ENCODE measurements around the gene ABLIM2.

The ABLIM2 gene

DNA sequence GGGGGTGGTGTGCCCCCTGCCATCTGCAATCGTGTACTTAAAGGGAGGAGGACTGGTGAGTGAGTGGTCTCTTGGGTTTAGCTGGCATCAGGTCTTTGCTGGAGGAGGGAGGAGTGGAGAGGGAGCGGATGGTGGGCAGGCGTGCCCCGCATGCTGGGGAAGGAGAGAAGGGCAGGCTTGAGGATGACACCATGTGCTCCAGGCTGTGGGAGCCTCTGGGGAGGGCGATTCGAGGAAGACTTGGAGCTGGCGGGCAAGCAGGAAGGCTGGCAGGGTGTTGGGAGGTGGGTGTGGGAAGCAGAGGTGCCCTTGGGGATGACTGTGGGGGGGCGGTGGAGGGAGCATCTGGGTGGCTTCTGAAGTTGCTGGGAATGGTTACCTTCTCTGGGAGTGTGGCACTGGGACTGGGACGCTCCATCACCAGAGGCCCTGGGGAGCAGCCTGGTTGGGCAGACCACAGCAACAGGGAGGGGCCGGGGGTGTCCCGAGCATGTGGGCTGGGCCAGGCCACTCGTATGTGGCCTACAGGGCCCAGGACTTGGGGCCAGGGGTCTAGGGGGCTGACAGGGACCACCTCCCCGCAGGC is 188.2 kb downstream of the ABLIM2 start:
- peak; percentile 51 to 52 for DNase-seq

DNA sequence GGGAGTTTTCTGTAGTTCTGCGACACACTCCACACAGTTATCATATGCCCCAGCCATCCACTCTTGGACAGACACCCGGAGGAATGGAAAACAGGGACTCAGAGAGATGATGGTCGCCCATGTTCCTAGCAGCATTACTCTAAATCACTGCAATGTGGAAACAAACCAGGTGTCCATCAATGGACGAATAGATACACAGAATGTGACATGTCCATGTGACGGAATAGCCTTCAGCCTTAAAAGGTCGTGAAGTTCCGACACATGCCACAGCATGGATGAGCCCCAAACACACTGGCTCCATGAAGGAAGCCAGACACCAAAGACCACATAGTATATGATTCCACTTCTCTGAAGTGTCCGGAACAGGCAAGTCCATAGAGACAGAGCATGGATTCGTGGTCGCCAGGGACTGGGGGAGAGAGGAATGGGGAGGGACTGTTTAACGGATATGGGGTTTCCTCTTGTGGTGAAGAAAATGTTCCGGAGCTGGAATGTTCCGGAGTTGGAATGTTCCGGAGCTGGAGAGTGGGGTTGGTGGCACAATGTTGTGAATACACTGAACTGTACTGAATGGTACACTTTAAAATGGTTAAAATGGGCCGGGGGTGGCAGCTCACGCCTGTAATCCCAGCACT is 190.2 kb downstream of the ABLIM2 start:
- no peak for DNase-seq

DNA sequence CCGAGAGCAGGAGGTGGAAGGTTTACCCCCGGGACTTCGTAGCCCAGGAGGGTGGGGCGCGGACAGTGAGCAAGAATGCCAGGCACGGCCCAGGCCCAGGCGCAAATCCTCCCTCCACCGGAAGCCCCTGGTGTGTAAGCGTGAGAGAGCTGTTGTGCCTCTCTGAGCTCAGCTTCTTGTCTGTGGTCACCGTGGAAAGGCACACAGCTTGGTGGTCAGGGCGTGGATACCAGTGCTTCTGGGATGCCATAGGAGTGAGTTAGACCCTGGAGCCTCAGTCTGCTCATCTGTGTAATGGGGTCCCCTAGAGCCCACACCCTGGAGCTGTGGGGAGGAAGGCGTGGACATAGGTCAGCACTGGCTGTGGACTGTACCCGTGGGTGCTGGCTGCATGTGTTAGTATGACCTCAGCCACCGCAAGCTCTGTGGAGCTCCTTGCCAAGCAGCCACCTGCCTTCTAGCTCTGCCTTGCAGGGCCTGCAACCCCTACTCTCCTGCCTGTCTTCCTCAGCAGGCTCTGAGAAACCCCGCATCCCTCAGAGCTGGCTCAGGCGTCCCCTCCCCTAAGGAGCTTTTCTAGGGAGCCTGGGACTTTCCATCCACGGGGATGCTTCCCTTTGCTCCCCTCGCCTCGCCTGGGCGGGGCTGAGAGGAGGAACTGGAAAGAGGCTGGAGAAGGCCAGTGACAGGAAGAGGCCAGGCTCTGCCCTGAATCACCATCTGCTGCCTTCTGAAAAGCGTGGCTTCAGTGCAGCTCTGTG is 190.9 kb downstream of the ABLIM2 start:
- DNase-seq: peak in 1 of 2 experiments; percentile 43

DNA sequence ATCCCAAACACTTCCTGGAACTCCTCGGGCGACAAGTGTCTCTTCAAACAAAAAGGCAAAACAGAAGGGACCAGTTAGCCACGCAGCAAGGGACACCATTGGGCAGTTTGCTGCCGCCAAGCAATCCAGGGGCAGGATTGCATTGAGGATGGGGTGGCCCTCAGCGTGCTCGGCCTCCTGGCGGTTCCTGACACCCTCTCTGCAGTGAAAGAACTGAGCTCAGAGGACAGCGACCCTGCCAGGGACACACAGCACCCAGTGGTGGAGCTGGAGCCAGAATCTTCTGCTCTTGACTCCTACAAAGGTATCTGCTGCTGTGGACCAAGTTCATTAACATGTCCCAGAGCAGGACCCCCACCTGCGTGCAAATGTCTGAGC is 191.6 kb downstream of the ABLIM2 start:
- no peak for DNase-seq

DNA sequence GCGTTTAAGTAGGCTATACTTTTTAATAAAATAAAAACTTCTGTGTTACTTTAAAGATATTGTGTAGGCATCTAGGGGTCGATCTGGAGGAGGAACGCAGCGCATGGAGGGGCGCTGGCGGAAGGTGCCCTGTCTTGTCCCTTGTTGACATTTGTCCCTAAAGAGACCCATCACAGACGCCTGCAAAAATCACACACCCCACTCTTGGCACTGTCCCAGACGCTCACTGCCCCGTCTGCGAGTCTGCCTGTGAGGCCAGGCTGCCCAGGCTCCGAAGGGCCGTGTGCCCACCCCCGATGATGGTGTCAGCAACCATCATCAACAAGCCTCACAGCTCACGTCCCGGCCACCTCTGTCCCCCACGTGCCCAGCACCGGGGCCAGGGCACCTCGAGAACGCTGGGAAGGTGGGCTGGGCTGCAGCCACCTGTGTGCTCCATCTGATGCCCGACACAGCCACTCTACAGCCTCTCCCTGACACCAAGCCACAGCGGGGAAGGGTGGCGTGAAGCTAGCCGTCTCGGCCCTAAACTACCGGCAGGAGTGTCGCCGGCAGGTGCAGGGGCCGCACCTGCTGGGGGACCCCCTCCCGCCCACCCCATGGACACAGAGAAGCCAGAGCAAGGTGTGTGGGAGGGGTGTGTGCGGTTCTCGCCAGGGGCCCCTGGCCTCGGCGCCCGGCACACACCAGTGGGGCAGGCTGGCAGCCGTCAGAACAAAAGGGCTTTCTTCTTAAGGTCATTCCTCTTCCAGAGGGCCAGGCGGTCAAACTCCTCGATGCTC is 192.1 kb downstream of the ABLIM2 start:
- no peak for DNase-seq

DNA sequence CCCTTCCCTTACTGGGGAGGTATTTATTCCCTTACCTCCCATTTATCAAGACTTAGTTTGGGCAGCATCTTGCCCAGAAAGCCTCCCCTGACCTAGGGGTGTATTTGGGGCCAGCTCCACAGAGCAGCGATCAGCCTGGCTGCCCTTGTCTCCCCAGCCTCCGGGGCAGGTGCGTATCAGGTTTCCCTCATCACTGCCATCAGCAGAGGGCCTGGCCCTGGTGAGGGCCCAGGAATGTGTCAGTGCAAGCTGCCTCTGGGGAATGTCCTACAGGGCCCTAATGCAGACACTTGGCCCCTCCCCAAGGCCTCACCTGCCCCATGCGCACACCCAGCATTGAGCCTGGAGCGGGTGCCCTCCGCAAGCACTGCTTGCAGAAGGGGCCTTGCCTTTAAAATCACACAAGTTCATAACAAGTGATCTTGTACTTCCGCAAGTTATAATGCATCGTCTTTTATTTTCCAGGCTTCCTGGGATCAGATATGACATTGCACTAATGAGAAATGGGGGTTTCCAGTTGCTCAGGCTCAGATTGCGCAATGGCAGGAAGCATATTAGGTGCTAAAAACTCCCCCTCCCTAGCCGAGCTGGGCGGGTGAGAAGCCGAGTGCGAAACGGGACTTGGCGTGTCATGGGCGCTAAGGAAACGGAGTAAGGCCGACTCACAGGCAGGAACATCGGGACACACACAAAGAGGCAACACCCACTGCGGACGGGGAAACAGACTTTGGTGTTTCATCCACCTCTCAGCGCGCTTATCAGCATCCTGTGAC is 193.5 kb downstream of the ABLIM2 start:
- DNase-seq: peak; percentile 27 to 60

DNA sequence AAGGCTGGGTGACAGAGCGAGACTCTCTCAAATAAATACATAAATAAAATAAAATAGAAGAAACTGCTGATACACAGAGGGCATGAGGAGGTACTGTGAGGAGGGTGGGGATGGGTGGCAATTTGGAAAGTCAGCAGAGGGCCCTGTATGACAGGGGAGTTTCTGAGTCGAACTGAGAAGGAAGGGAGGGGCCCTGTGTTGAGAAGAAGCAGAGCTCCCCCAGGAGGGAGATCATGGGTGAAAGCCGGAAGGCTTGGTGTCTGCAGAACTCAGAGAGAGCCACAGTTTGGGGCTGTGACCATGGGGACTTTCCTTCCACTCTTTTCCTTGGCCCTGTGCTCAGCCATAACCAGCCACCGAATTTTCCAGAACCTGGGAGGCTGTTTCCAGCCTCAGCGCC is 194.2 kb downstream of the ABLIM2 start:
- peak; percentile 11 to 25 for DNase-seq

DNA sequence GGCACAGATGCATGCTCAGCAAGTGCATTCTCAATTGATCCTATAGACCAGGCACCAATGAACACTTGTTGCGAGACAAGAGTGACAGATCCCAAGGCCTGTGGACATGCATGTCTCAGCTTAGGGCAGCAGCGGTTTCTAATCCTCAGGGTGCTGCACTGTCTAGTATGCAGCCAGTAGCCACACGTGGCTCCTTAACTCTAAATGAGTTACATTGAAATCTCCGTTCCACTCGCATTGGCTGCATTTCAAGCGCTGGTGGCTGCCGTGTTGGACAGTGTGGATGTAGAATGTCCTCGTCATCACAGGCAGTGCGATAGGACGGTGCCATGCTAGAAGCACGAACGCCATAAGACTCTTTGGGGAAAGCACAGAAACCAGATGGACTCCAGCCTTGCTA is 194.9 kb downstream of the ABLIM2 start:
- DNase-seq: no peak

DNA sequence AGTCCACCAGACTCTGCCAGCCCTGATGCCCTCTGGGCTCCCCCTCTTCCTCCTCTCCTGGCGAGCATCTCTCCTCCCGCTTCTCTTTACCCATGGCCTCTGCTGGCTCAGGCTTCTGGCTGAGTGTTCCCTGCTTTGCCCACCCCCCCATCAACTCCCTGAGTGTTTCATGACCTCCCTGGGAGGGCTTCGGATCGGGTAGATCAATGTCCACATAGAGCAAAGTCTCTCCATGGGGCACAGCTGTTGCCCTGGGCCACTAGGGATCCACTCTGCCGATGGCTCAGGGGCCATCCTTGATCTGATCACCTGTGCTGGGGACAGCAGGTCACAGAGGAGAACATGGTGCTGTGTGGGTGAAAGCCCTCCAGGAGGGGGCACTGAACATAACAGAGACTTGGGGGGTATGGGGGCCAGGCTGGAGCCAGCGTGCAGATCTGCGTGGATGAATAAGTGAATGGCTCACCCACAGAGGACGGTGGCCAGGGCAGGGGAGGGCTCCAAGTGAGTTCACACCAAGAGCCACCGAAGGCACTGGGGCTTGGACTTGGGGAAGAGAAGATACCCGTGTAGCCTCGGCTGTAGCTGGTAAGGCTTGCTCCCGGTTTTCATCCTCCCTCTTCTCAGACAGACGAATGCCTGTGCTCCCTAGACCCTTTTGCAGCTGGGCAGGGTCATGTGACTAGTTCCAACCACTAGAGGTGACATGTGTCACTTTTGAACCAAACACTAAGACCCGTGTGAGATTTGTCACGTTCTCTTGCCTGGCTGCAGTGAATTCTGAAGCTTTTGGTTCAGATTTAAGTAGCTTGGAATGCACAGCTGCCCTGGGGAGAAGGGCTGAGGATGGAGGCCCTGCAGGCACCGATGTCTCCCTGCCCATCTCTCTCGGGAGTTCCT is 195.8 kb downstream of the ABLIM2 start:
- no peak for DNase-seq

DNA sequence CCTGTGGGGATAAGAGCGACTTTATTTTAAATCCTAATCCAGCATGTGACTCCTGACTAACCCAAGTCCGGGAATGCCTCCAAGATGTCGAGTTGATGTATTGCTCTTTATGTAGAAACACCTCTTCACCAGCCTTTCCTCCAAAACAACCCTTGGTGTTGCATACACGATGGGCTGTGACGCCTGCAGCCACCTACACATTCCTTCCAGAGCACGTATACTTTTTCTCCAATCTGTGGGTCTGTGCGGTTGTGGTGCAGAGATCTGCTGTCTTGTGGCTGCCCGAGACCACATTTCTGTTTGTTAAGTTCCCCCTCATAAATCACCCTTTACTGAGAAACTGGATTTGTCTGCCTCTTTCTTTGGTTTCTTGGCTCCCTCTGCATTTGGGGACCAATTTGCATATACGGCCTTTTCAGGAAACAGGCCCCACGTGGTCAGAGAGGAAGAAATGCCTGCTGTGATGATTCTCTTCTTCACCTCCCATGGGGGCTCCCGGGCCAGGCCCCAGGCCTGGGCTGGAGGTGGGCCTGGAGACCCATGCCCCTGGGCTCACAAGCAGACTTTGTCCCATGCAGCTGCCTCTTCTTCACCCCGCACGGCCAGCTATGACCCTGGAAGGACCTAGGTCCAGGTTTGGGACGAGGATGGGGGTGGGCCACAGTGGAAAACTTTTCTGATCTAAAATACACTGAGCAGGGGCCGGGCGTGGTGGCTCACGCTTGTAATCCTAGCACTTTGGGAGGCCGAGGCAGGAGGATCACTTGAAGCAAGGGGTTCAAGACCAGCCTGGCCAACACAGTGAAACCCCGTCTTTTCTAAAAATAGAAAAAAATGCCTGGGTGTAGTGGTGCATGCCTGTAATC is 197.6 kb downstream of the ABLIM2 start:
- DNase-seq: peak; percentile 19 to 30

DNA sequence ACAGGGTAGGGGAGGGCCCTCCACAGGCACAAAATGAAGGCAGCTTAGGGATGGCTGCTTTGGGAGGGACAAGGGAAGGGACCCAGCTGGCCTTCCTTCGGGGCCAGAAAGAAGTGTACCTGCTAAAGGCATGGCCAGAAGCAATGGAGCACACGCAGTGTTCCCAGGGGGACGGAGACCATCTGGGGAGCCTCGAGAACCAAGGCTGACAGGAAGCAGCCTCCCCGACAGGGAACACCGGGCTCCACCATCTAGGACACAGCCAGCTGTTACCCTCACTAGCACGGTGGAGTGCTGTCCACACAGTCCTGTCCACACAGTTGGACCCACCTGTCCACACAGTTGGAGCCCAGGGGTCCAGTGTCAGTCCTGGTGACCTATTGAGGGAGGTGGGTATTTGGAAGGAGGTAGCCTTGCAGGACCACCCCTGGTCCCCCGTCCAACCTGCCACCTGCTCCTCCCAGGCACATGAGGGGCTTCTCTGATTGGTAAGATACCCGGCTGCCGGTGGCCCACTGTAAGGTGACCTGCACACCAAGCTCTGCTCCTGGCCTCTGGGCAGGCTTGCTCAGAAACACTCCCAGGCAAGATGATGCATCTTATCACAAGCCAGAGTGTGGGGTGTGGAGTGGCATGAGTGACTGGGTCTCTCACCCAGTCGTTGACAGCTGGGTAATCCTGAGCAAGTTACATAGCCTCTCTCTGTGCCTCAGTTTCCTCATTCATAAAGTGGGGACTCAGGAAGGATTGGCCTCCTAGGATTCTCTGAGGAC is 198.4 kb downstream of the ABLIM2 start:
- no peak for DNase-seq

DNA sequence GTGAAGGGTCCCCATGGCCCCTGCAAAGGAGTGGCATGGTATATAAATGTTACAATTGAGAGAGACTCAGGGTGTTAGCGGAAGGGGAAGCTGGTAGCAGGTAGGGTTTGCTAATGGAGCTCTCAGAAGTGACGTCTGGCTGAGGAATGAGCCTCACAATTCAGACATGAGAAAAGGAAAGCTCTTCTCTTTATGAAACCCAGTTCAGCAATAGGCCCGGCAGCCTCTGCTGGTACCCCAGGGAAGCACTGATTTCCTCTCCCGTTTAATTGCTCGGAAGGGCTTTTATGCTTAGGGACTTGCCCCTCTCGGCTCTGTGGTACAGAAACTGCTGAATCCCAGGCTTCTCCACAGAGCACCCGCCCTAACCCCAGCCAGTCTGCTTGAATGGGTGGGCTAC is 199.5 kb downstream of the ABLIM2 start:
- DNase-seq: no peak

DNA sequence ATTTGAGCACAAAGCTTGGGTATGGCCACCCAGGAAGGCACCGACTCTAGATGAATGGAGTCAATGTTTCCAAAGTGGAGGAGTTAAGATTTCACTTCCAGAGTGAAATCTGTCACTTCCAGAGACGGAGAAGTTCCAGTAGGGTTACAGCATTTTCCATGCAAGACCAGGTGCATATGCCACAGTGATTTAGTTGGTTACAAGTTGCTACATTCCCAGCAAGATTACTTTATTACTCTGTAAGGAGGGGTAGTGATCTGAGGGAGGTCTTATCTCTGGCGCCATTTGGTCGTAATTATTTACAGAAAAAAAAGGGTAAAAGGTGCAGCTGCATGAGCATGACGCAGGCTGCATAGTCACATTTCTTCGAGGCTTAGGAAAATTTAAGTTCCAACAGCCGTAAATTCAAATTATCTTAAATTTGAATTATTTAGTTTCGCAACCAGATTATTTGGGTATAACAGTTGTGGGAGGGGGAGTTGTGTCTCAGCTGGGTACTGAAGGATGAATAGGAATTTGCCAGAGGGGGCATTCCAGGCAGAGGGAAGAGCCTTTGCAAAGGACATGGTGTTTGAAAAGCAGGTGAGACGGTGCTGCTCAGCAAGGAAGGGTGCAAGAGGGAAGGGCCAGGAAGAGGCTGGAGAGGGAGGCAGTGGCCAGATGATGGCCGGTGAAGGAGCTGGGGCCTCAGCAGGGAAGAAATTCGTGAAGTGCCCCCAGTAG is 201.5 kb downstream of the ABLIM2 start:
- no peak for DNase-seq

DNA sequence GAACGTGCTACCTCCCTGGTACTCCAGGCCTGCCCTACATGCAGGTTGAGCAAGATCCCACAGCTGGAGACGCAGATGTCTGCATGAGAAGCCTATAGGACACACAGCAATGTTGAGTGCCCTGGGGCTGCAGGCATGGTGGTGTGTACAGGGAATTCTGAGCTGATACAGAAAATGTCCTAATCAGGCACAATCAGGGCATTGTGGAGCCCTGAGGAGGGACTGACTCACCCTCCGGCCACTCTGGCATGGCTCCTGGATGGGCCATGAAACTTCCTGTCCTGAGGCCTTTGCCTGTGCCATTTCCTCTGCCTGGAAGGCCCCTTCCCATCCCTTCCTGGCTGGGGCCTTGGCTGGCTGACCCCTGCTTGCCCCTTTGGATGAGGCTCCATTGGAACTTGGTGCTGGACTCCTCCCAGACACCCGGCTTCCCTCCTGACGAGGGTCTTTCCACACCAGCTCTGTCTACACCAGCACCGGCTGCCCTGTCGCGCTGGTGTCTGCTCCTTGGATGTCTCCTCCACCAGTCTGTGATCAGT is 202.3 kb downstream of the ABLIM2 start:
- DNase-seq: no peak

DNA sequence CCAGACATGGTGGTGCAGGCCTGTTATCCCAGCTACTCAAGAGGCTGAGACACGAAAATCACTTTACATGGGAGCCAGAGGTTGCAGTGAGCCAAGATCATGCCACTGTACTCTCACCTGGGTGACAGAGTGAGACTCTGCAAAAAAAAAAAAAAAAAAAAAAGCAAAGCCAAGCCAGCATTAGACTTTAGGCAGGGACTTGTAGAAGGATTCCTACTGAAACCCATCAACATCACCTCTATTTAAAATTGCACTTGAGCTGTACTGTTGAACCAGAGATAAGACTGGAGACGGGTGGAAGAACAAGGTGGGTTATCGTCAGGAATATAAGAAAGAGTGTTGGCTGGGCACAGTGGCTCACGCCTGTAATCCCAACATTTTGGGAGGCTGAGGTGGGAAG is 203.2 kb downstream of the ABLIM2 start:
- DNase-seq: no peak

DNA sequence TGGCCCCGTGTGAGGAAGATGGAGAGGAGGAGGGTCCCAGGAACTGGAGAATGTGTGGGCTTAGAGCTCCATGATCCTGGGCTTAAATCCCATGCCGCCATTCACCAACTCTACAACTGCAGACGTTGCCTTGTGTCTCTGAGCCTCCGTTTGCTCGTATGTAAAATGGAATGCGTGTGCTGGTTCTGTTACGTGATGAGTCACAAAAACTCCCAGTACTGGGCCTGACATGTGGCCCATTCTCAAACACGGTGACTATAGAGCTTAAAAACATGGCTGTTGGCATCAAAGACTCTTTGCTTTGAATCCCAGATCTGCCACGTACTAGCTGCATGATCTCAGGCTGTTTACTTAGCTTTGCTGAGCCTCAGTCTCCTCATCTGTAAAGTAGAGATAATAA is 206.0 kb downstream of the ABLIM2 start:
- DNase-seq: no peak

DNA sequence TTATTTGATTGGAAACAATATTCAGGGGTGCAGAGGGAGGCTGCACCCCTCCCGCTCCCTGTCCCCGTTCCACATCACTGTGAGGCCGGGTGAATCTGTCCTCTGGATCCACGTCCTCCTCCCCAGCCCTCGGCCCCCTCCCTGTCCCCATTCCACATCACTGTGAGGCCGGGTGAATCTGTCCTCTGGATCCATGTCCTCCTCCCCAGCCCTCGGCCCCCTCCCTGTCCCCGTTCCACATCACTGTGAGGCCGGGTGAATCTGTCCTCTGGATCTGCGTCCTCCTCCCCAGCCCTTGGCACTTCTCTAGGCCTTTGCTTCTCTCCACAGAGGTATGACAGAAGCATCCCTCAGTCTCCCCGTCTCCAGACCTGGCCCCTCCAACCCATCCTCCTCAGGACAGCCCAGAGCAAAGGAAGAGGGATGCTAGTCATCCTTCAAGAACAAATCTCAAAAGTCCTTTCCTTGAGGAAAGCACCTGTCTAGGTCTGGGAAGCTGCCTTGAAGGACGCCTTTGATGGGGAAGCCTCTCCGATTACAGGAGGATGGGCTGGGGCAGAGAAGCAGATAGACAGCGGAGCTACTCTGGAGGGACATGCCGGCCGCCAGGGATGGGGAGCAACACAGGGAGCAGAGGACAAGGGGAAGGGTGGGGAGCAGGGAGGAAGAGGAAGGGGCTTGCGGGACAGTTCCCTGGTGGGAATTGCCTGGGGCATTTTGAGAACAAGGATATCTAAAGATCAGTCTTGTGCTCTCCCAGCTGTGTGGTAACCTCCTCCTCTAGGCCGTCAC is 208.1 kb downstream of the ABLIM2 start:
- no peak for DNase-seq

DNA sequence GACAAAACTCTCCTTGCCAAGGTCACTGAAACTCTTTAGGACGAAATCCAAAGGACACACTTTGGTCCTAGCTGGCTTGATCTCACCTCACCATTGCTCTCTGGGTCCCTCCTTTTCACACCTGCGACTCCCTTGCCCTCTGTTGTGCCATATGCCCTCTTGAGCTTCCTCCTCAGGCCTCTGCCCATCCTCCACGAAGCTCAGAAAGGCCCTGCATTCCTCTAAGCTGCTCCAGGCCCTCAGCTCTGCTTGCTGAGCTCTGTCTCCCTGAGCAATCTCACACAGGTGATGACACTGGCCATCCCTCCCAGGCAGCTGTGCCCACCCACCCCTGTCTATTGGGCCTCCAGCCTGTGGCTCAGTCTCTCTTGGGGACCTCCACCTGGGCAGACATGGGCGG is 208.9 kb downstream of the ABLIM2 start:
- DNase-seq: no peak
